ENCODE measurements around the gene ZFAND3. TPM values are rescaled to one million over a fixed set of nuclear protein-coding genes. Genes with fewer than 3 reads are reported as not detected.

The ZFAND3 gene
- total RNA-seq, 1 experiment from 2014 or later: 107 TPM

DNA sequence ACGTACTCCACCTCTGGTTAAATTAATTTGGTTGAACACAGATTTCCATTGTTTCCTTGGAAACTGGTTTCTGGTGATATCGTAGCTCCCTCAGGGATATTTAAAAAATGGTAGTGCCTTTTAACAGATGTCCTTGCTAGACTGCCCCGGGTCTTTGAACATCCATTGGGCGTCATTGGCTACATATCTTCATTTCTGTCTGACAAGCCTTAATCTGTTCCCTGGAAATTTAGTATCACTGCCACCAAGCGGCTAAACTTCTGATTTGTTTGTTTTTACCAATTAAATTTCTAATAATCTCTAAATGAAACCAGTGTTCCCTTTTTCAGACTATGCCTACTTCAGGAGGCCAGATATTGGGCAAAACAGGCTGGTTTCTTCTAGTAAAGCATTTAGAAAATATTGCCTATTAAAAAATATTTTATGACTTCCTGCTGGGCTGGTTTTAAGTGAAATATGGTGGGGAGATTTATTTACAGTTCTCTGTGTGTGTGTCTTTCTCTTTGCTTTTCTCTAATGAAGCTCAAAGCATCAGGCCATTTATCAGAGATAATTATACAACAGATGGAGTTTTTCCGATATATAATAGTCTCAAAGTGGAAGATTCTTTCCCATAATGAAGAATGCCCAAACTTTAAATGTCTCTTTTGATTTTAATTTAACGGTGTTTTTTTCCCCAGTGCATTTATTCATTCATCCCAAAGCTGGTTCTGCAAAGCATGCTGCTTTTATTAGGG, 249.5 kb downstream of the ZFAND3 start:
- BruUV-seq (replicated peaks): no TSS peak
- CTCF ChIA-PET: no interaction called here
- TF ChIP-seq, protein P1, sequence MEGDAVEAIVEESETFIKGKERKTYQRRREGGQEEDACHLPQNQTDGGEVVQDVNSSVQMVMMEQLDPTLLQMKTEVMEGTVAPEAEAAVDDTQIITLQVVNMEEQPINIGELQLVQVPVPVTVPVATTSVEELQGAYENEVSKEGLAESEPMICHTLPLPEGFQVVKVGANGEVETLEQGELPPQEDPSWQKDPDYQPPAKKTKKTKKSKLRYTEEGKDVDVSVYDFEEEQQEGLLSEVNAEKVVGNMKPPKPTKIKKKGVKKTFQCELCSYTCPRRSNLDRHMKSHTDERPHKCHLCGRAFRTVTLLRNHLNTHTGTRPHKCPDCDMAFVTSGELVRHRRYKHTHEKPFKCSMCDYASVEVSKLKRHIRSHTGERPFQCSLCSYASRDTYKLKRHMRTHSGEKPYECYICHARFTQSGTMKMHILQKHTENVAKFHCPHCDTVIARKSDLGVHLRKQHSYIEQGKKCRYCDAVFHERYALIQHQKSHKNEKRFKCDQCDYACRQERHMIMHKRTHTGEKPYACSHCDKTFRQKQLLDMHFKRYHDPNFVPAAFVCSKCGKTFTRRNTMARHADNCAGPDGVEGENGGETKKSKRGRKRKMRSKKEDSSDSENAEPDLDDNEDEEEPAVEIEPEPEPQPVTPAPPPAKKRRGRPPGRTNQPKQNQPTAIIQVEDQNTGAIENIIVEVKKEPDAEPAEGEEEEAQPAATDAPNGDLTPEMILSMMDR (IDR thresholded peaks at IDR 0.05; ENCODE audit: insufficient read depth in 1 of 2, low read depth in 1 of 2, low read length in 1 of 2, severe bottlenecking in 1 of 2, unreplicated experiment in 1 of 2): peak in 1 of 2 experiments; percentile 1
- Mint-ChIP-seq H3K36me3 (ENCODE audit: insufficient read depth, unreplicated experiment) (peaks cover 18% of the 10 kb centered on the region), H3K27ac (ENCODE audit: unreplicated experiment) (no peak overlapping the region), H3K4me1 (ENCODE audit: low read depth, unreplicated experiment) (peaks cover 7% of the 10 kb centered on the region), H3K9me3 (ENCODE audit: unreplicated experiment) (no peaks in the 10 kb centered on the region), H3K4me3 (ENCODE audit: unreplicated experiment) (no peak overlapping the region), H3K27me3 (ENCODE audit: insufficient read depth, unreplicated experiment) (no peaks in the 10 kb centered on the region)
- no peaks in the 10 kb centered on the region for H3K27me3 ChIP-seq (replicated peaks; ENCODE audit: control insufficient read depth, insufficient read depth, low read length)
- no peak overlapping the region for H3K4me3 ChIP-seq (ENCODE audit: low read depth, low read length)
- DNase-seq: no peak
- intact Hi-C loops (cut with micrococcal nuclease; ENCODE audit: unreplicated experiment): no loop called here
- no peaks in the 10 kb centered on the region for H3K4me1 ChIP-seq
- POLR2A ChIA-PET: no interaction called here
- no peaks in the 10 kb centered on the region for H3K36me3 ChIP-seq (ENCODE audit: control insufficient read depth, insufficient read depth, low read length)
- no peaks in the 10 kb centered on the region for H3K9me3 ChIP-seq

DNA sequence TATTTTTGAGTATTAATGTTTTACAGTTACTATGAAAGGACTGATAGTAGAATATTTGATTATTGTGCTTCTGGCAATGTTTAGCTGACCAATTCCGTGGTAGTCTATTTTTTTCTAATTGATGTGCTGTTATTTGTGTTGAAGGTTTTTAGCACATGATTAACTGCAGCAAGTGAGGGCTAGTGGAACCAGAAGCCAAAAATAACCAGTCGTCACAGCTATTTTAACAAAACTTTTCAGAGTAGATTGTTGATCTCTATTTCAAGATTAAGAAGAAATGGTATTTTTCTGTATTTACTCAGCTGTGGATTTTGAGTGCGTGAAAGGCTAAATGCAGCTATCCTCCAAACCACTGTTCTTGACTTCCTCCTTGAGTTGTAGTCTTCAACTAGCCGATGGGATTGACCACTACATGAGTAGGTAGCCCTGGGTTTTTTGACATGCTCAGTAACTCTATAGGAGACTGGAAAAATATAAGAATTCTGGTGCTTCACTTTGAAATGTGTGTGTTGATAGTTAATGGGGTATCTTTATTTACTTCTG, 258.0 kb downstream of the ZFAND3 start:
- no TSS peak for BruUV-seq (replicated peaks)
- peaks cover 4% of the 10 kb centered on the region for H3K36me3 Mint-ChIP-seq (ENCODE audit: insufficient read depth, unreplicated experiment)
- H3K4me3 ChIP-seq (ENCODE audit: low read depth, low read length): no peak overlapping the region
- DNase-seq: no peak
- ChIA-PET CTCF (no interaction called here), POLR2A (no interaction called here)
- no peaks in the 10 kb centered on the region for H3K27me3 Mint-ChIP-seq (ENCODE audit: insufficient read depth, unreplicated experiment)
- no peaks in the 10 kb centered on the region; the same call in 1 of the 2 replicates for H3K36me3 ChIP-seq (ENCODE audit: control insufficient read depth, insufficient read depth, low read length)
- H3K4me3 Mint-ChIP-seq (ENCODE audit: unreplicated experiment): no peak overlapping the region
- no peak overlapping the region for H3K27ac Mint-ChIP-seq (ENCODE audit: unreplicated experiment)
- intact Hi-C loops (cut with micrococcal nuclease; ENCODE audit: unreplicated experiment): no loop called here
- H3K9me3 Mint-ChIP-seq (ENCODE audit: unreplicated experiment): no peaks in the 10 kb centered on the region
- no peaks in the 10 kb centered on the region for H3K27me3 ChIP-seq (replicated peaks; ENCODE audit: control insufficient read depth, insufficient read depth, low read length)
- peaks cover 8% of the 10 kb centered on the region for H3K4me1 ChIP-seq
- TF ChIP-seq, protein P1 (IDR thresholded peaks at IDR 0.05; ENCODE audit: insufficient read depth in 1 of 2, low read depth in 1 of 2, low read length in 1 of 2, severe bottlenecking in 1 of 2, unreplicated experiment in 1 of 2): no peak
- H3K9me3 ChIP-seq: no peaks in the 10 kb centered on the region
- H3K4me1 Mint-ChIP-seq (ENCODE audit: low read depth, unreplicated experiment): peaks cover 17% of the 10 kb centered on the region

DNA sequence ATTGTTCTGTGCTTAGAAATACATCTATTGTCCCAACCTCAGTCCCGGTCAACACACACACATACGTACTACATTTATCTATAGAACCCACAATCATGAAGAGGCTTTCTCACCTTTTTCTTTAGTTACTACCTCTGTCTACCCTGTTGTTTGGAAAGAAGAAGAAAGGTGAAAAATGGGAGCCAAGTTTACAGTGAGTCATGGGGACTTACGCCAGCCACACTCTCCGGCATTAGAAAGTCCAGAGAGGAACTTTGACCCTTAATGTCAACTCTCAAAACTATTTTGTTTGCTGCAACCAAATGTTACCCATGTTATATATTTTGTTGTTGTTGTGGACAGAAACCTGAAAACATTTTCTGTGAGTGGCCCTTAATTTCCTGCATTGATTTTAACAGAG, 259.1 kb downstream of the ZFAND3 start:
- no peak overlapping the region for H3K27ac Mint-ChIP-seq (ENCODE audit: unreplicated experiment)
- H3K4me3 Mint-ChIP-seq (ENCODE audit: unreplicated experiment): no peak overlapping the region
- POLR2A ChIA-PET: no interaction called here
- Histone ChIP-seq H3K4me1 (peaks cover 8% of the 10 kb centered on the region), H3K36me3 (ENCODE audit: control insufficient read depth, insufficient read depth, low read length) (no peaks in the 10 kb centered on the region; the same call in 1 of the 2 replicates), H3K27me3 (replicated peaks; ENCODE audit: control insufficient read depth, insufficient read depth, low read length) (no peaks in the 10 kb centered on the region), H3K9me3 (no peaks in the 10 kb centered on the region), H3K4me3 (ENCODE audit: low read depth, low read length) (no peak overlapping the region)
- intact Hi-C loops (cut with micrococcal nuclease; ENCODE audit: unreplicated experiment): no loop called here
- H3K27me3 Mint-ChIP-seq (ENCODE audit: insufficient read depth, unreplicated experiment): no peaks in the 10 kb centered on the region
- CTCF ChIA-PET: no interaction called here
- H3K9me3 Mint-ChIP-seq (ENCODE audit: unreplicated experiment): no peaks in the 10 kb centered on the region
- BruUV-seq (replicated peaks): no TSS peak
- H3K4me1 Mint-ChIP-seq (ENCODE audit: low read depth, unreplicated experiment): peaks cover 17% of the 10 kb centered on the region
- no peak for DNase-seq
- no peaks in the 10 kb centered on the region for H3K36me3 Mint-ChIP-seq (ENCODE audit: insufficient read depth, unreplicated experiment)
- TF ChIP-seq, protein P1 (IDR thresholded peaks at IDR 0.05; ENCODE audit: insufficient read depth in 1 of 2, low read depth in 1 of 2, low read length in 1 of 2, severe bottlenecking in 1 of 2, unreplicated experiment in 1 of 2): no peak

Measured in Caco-2 (cell line).